GM21526 (cell line): ENCODE measurements around the gene NRG3.
"Not testable (repeated sequence)": the region's sequence is repeated elsewhere in the genome, so short reads cannot be mapped to it uniquely, and the experiment has no call there.

ENCODE experiments used
- ATAC-seq: cut with Tn5 transposase; IDR thresholded peaks from one replicate; pipeline ENCODE4 v1.9.1; 2021; ENCODE audit warnings: moderate library complexity; ENCODE audit not compliant: unreplicated experiment, low FRiP score

NRG3 gene

DNA sequence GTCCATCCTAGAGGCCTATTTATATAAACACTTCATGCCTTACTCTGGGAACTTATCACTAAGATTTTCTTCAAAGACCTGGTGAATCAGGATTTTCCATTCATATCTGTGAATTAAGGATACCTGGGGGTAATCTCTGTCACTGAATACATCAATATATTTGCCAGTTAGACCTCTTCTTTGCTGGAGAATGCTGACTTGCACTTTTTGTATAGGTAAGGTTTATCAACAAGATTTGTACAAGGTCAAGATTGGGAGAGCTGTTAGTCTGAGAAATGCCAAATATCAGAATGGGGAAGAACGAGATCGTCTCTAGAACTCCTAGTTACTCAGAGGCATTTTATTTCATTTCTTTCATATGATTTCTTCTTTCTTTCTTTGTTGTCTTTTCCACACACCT, 1060.0 kb downstream of the NRG3 start:
- no peak for ATAC-seq

- ATAC-seq, result no peak
Measured at GRCh38 chr10:82938331-82938730, 1063.3 kb downstream of the NRG3 start.

DNA sequence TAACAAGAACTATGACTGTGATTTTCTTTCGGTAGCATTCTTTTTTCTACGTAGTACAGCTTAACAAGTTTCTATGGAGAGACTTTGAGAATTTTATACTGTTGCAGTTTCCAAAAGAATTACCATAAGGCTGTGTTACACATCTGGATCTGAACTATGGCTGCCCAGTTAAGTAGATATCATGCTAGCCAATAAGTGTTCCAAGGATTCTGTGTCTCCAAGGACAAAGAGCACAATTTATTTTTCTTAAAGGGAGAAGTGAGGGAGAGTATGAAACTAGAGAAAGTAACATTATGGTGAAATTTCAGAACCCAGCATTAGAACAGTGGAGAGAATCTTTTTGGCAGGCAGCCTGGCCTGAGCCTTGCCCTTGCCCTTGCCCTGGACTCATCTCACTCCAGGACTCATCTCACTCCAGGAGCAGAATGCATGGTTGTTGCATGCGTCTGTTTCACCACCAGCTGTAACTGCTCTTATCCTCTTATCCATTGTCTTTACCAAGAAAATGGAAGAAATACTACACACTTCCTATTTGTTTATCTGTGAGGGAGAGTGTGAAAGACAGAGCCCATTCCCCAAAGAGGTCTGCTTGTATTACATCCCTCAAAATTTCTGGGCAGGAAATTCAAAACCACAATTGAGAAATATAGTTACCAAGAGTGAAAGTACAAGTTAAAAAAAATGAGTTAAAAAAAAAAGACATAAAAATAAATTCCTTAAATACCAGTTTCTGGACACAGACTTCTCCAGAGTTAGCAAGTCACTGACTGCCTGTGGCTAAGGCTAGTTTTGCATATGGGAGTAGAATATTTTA, 1067.5 kb downstream of the NRG3 start:
- ATAC-seq, result no peak

GRCh38 chr10:82943142-82943541, 1068.1 kb downstream of the NRG3 start:
- ATAC-seq, result no peak

DNA sequence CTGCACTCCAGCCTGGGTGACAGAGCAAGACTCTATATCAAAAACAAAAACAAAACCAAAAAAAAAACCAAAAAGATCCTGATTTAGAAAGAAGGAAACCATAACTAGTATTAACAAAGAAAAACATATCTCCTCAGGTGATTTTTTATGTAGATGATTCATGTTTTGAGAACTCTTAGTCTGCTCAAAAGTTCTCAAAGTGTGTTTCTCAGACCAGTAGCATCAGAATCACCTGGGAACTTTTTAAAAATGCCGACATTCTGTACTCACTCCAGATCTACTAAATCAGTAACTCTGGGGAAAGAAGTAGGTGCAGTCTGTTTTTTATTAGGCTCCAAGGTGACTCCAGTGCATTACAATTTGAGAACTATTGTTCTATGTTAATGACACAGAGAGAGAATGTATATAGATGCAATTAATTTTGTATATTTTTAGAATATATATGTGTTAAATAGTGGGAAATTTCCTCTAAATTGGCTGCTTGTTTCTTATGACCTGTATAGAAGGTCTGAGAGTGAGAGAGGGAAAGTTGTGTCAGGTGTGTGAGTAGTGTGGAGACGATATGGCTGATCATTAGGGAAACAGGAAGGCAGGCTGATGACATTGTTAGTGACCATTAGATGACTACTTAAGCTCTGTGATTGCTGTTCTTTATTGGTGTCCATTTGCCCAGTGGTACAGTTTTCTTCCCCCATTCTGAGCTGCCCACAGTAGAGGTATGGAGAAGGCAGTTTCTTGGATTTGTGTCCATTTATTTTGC, 1075.0 kb downstream of the NRG3 start:
- ATAC-seq, result no peak

GRCh38 chr10:82953331-82953730, 1078.3 kb downstream of the NRG3 start:
- ATAC-seq, result no peak

DNA sequence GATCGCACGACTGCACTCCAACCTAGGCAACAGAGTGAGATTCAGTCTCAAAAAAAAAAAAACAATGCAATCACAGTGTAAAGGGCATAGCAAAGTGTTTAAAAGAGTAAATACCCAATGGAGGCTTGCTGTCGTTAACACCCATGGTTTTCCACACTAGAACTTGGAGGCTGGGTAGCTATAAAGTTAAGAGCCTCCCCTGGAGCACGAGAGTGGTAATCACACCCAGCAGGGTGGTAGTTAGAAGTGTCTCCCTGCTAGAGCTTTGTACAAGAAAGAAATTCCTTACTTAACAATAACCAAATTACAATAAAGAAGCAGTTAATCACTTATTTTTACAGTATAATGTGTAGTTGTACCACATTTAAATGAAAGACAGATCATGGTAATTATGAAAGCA, 1078.9 kb downstream of the NRG3 start:
- no peak for ATAC-seq

GRCh38 chr10:82960421-82961060, 1085.5 kb downstream of the NRG3 start:
- ATAC-seq, result not testable (repeated sequence)

DNA sequence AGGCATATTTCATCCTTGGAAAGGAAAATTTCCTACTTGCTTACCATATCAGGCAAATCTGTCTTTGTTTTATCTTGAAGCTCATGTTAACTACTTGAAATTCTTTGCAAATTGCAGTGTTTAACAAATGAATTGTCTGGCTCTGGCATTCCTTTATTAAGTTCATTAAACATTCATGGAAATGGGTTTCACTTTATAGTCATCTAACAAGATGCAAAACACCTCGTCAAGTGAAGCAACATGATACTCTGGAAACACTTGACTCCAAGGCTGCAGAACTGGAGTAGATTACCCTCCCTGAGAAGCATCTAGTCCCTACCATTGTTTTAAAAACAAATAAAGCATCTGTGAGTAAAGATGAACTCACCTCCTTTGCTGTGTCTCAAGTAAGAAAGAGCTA, 1086.9 kb downstream of the NRG3 start:
- no peak for ATAC-seq

- no peak for ATAC-seq
Measured at GRCh38 chr10:82966130-82966529, 1091.1 kb downstream of the NRG3 start.

GRCh38 chr10:82968533-82968932, 1093.5 kb downstream of the NRG3 start:
- no peak for ATAC-seq

DNA sequence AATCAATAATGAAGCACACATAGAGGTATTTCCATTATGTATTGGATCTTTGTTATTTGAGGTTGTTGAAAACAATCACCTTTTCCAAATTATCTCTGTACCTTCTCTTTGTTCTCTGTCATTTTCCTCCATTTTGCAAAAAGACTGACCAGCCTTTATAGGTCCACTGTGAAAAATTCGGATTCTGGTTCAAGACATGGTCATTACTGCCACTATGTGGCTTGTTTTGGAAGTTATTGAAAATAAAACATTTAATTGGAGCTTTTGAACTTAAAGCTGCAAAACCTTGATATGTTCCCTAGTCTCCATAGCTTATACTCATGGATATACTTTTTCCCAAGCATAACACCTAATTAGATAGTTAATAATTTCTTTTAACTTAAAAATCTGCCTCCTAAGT, 1094.4 kb downstream of the NRG3 start:
- no peak for ATAC-seq

DNA sequence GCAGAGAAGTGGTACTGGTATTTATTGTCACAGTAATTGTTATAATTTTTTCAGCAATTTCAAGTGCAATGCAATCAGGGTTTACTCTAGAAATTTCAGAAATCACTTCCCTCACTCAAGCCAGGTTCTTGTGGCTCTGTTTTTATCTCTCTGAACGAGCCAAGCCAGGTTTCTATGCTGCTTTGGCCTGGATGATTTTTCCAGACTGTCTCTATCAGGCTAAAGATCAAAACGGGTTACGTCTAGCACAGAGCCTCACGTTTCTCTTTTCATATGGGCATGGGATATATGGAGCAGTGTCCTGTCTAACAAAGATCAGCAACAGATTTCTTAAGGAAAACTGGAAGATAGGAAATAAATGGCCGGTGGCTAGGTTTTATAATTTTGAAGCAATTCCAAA, 1105.3 kb downstream of the NRG3 start:
- no peak for ATAC-seq

GRCh38 chr10:82981137-82981723, 1106.2 kb downstream of the NRG3 start:
- ATAC-seq, result no peak

DNA sequence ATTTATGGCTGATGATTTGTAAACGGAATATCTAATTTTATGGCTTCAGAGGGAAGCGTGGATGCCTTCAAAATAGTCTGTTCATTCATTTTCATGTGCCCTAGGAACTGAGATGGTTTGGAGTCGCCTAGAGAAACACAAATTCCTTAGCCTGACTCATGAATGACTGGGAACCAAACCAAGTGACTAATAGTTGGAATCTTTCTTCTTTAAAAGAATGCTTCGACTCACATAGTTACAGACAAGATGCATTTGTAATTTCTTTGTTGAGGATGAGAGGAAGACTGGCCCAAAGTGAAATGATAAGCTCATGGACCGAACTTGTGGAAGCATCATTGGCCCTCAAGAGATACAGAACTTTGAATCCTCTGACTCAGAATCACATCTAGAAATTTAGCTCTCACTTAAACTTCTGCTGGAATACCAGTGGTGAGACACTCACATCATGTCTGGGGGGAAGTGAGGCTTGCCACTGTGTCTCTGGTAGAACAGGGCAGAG, 1107.2 kb downstream of the NRG3 start:
- no peak for ATAC-seq

DNA sequence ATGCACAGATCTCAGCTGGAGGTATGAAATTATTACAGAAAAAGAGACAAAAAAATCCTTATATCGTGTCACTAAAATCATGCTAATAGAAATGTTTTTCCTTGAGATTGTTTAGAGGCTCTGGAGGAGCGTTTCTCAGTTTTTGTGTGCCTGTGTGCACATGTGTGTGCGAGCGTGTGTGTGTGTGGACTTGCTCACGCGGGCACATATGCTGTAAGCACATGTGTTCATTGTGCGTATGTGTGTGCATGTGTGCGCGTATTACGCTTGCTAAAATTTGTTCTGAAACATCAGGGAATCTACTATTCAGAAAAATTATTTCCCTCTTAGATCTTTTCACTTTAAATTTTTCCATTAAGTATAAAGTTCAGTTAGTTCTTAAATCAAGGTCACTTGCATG, 1111.2 kb downstream of the NRG3 start:
- no peak for ATAC-seq

DNA sequence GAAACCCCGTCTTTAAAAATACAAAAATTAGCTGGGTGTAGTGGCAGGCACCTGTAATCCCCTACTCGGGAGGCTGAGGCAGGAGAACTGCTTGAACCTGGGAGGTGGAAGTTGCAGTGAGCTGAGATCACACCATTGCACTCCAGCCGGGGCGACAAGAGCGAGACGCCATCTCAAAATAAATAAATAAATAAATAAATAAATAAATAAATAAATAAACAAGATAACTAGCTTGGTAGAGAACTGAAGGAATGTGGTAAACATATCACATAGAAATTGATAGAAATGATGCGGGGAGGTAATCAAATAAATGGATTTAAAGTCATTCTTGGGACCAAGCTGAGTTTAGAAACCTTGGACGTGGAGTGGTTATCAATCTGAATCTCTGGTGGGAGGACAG, 1131.5 kb downstream of the NRG3 start:
- not testable (repeated sequence) for ATAC-seq

- ATAC-seq, result no peak
Measured at GRCh38 chr10:83007510-83007909, 1132.5 kb downstream of the NRG3 start.

GRCh38 chr10:83012866-83013265, 1137.9 kb downstream of the NRG3 start:
- ATAC-seq, result no peak

- ATAC-seq, result no peak
Measured at GRCh38 chr10:83017076-83017867, 1142.3 kb downstream of the NRG3 start.
